HFFc6 (cell line): ENCODE results near the gene KLHDC7A. TPM values are rescaled to one million over a fixed set of nuclear protein-coding genes. Genes with fewer than 3 reads are reported as not detected.

ENCODE experiments used
- DNase-seq: peaks from one replicate; pipeline ENCODE4 v3.0.0-alpha.2; 2018
- H3K27ac Mint-ChIP-seq: 2 replicates; pipeline ENCODE4 v1.8.0; 2020; ENCODE audit warnings: mild to moderate bottlenecking, mixed read lengths
- H3K27me3 Mint-ChIP-seq: 2 replicates; pipeline ENCODE4 v1.8.0; 2021; ENCODE audit warnings: mild to moderate bottlenecking, moderate library complexity, mixed read lengths; ENCODE audit not compliant: insufficient read depth
- H3K36me3 Mint-ChIP-seq: 2 replicates; pipeline ENCODE4 v1.8.0; 2021; ENCODE audit warnings: low read depth, mixed read lengths
- H3K4me1 Mint-ChIP-seq: 2 replicates; pipeline ENCODE4 v1.8.0; 2020; ENCODE audit warnings: low read depth, mixed read lengths
- H3K4me3 Mint-ChIP-seq: 2 replicates; pipeline ENCODE4 v1.8.0; 2020; ENCODE audit warnings: mild to moderate bottlenecking, moderate library complexity, mixed read lengths
- H3K9me3 Mint-ChIP-seq: 2 replicates; pipeline ENCODE4 v1.8.0; 2020; ENCODE audit warnings: mild to moderate bottlenecking, mixed read lengths
- total RNA-seq, 6 experiments: library from RNA; stranded (reverse); fragmentation: NEBNext Ultra II Directional; extraction: Animal tissue kit (Norgen Biotek cat#: 25700); gene quantifications; 2 replicates in 1 of 6; 3 replicates in 5 of 6; pipeline ENCODE4 v1.2.3, GENCODE V29; 2021
- TF ChIP-seq, protein P1 (sequence below): fragments of 200-600 bp; sonication (generic); IDR thresholded peaks from 2 replicates; pipeline ENCODE4 v1.5.0; 2021; ENCODE audit warnings: antibody characterized with exemption, mild to moderate bottlenecking

The KLHDC7A gene
- total RNA-seq, 6 experiments from 2014 or later, result not detected

- H3K4me3 Mint-ChIP-seq, result no peak overlapping the region
Observed at GRCh38 chr1:18516473-18516872, 35.7 kb downstream of the KLHDC7A start.

DNA sequence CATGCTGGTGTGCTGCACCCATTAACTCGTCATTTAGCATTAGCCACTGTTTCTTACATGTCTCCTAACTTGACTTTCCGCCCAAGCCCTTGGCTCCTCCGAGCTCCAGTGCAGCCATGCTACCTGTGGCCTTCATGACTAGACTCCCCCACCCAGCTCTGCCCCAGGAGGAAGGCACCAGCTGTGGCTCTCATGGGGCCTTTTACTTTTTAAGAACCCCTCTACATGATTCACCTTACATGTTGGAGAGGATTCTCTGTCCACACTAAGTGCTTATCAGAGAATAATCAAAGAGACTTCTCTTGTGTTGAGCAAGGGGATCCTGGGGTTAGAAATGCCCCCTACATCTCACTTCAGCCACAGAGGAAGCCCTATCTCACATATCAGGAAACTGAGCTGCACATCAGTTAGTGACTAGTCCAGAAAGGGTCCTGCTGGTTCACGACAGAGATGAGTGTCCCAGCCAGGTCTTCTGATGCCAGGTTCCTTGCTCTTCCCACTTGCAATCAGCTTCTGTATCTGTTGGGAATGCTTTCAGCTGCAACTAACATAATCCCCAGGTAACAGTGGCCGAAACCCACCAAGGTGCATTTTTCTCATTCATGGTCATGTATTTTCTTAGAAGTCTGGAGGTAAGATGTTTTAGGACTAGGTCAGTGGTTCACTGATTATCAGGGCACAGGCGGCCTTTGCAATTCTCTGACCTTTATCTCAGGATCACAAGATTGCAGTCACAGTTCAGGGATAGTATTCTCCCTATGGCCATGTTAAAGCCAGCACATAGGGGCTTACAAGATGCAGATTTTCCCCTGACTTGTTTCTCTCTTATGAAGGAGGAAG, 45.9 kb downstream of the KLHDC7A start:
- H3K4me3 Mint-ChIP-seq, result no peak overlapping the region
- DNase-seq, result no peak
- H3K4me1 Mint-ChIP-seq, result no peaks in the 10 kb centered on the region
- H3K9me3 Mint-ChIP-seq, result peaks cover 22% of the 10 kb centered on the region
- H3K27me3 Mint-ChIP-seq, result no peaks in the 10 kb centered on the region; the same call in 1 of the 2 replicates
- TF ChIP-seq, protein P1, sequence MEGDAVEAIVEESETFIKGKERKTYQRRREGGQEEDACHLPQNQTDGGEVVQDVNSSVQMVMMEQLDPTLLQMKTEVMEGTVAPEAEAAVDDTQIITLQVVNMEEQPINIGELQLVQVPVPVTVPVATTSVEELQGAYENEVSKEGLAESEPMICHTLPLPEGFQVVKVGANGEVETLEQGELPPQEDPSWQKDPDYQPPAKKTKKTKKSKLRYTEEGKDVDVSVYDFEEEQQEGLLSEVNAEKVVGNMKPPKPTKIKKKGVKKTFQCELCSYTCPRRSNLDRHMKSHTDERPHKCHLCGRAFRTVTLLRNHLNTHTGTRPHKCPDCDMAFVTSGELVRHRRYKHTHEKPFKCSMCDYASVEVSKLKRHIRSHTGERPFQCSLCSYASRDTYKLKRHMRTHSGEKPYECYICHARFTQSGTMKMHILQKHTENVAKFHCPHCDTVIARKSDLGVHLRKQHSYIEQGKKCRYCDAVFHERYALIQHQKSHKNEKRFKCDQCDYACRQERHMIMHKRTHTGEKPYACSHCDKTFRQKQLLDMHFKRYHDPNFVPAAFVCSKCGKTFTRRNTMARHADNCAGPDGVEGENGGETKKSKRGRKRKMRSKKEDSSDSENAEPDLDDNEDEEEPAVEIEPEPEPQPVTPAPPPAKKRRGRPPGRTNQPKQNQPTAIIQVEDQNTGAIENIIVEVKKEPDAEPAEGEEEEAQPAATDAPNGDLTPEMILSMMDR, result no peak
- no peaks in the 10 kb centered on the region for H3K36me3 Mint-ChIP-seq
- no peak overlapping the region for H3K27ac Mint-ChIP-seq

More at GRCh38 chr1:18516473-18516872, 35.7 kb downstream of the KLHDC7A start:
- TF ChIP-seq, protein P1, result no peak
- H3K9me3 Mint-ChIP-seq, result peaks cover 42% of the 10 kb centered on the region
- no peaks in the 10 kb centered on the region for H3K27me3 Mint-ChIP-seq
- no peak for DNase-seq
- no peaks in the 10 kb centered on the region for H3K4me1 Mint-ChIP-seq
- H3K27ac Mint-ChIP-seq, result no peak overlapping the region
- peaks cover 5% of the 10 kb centered on the region; the same call in 1 of the 2 replicates for H3K36me3 Mint-ChIP-seq

DNA sequence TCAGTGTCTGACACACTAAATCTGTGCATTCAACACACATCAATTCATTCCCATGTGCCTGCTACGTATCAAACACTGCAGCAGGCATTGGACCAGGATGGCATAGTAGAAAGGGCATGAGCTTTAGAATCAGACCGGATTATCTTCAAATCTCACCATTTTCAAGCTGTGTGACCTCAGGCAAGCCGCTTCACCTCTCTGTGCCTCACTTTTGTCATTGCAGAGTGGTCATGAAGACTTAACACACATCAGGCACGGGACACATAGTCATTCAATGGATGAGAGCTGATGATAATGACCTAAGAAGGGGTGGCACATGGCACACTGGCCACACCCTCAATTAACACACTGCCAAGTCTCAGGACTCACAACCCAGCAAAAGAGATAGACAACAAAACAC, 46.8 kb downstream of the KLHDC7A start:
- Mint-ChIP-seq H3K36me3 (no peaks in the 10 kb centered on the region), H3K4me3 (no peak overlapping the region), H3K27ac (no peak overlapping the region), H3K27me3 (no peaks in the 10 kb centered on the region; the same call in 1 of the 2 replicates), H3K9me3 (peaks cover 25% of the 10 kb centered on the region), H3K4me1 (no peaks in the 10 kb centered on the region)
- DNase-seq, result no peak
- TF ChIP-seq, protein P1, result no peak

DNA sequence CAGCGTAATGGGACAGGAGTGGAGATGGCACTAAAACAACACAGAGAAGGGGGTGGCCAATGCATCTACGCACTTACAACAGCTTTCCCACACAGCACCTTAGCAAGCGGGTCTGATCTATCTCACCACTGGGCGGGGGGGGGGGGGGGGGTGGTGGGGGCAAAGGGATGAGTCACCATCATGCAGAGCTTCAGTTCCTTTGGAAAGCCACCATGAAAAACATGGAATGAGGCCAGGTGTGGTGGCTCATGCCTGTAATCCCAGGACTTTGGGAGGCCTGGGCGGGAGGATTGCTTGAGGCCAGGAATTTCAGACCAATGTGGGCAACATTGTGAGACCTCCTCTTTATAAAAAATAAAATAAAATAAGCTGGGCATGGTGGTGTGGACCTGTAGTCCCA, 47.2 kb downstream of the KLHDC7A start:
- Mint-ChIP-seq H3K27ac (no peak overlapping the region), H3K9me3 (peaks cover 24% of the 10 kb centered on the region), H3K4me1 (no peaks in the 10 kb centered on the region), H3K36me3 (no peaks in the 10 kb centered on the region), H3K27me3 (no peaks in the 10 kb centered on the region; the same call in 1 of the 2 replicates), H3K4me3 (no peak overlapping the region)
- no peak for DNase-seq
- TF ChIP-seq, protein P1, result no peak

DNA sequence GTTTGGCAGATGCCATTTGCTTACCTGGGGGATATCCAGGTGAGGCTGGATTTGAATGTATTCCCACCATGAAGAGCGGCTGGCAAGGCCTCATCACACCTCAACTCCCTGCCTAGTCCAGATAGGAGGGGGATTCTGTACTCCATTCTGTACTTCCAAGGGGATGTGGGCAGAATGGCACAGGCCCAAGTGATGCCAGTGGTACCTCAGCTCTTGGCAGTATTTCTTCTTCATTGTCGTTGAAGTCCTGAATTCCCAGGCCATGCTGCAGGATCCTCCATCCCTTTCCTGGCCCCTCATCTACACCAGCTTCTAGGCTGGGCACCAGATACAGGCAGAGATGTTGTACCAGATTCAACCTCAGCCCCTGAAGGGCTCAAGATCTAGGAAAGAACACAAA, 47.9 kb downstream of the KLHDC7A start:
- H3K9me3 Mint-ChIP-seq, result peaks cover 20% of the 10 kb centered on the region

More for the DNA sequence above, 47.9 kb downstream of the KLHDC7A start:
- H3K4me3 Mint-ChIP-seq, result no peak overlapping the region
- no peaks in the 10 kb centered on the region for H3K4me1 Mint-ChIP-seq
- no peaks in the 10 kb centered on the region for H3K36me3 Mint-ChIP-seq
- DNase-seq, result no peak
- TF ChIP-seq, protein P1, result no peak
- H3K27me3 Mint-ChIP-seq, result no peaks in the 10 kb centered on the region; the same call in 1 of the 2 replicates
- no peak overlapping the region for H3K27ac Mint-ChIP-seq
